Measurements from ENCODE around the gene RNF130.
A peak's percentile ranks its signal among the peaks of the same experiment; 100 is the strongest.
"Not testable (repeated sequence)": the region's sequence is repeated elsewhere in the genome, so short reads cannot be mapped to it uniquely, and the experiment has no call there.

Gene RNF130

DNA sequence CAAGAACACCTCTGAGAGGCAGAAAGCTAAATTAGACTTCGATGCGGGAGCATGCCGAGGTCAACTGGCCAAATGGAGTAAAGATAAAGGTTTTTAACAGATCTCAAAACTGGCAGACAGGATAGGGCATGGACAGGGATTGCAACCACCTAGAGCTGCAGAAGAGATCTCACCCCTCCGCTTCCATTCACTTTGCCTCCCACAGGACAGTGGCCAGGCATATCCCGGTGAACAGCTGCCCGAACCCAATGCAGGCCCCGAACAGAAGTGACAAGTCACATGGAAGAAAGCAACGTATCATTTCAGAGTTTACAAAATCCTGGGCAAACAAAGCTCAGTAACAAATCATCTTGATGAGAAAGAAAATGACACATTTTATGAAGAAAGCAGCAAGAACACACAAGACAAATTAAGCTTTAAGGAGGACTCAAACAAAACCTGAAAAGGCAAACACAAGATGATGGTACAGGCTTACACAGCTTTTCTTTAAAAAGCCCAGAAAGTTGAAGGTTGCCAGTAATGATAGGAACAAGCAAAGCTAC, 18.4 kb downstream of the RNF130 start:
- DNase-seq: no peak

DNA sequence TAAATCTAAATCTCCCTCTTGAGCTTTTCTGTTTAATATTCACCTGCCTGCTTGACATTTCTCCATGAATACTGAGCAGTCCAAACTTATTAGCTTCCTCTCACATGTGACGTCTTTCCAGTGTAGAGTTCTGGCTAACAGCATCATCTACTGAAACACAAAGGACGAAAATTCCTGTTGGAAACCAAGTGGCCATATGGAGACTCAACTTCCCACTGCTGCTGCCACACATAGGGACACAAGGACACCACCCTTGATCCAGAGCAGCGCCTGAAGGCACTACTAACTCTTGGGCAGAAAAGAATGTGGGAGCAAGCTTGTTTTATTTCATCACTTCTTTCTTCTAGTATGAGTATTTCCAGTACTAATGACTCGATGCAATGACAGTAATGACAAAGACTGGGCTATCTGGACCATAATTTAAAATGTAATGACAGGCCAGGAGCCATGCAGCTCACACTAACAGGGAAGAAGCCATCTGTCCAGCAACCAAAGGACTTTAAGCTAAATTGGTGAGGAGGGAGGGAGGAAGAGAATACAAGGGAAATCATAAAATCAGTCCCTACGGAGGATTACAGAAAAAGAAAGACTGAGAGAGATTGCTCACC, 19.2 kb downstream of the RNF130 start:
- no peak for DNase-seq

DNA sequence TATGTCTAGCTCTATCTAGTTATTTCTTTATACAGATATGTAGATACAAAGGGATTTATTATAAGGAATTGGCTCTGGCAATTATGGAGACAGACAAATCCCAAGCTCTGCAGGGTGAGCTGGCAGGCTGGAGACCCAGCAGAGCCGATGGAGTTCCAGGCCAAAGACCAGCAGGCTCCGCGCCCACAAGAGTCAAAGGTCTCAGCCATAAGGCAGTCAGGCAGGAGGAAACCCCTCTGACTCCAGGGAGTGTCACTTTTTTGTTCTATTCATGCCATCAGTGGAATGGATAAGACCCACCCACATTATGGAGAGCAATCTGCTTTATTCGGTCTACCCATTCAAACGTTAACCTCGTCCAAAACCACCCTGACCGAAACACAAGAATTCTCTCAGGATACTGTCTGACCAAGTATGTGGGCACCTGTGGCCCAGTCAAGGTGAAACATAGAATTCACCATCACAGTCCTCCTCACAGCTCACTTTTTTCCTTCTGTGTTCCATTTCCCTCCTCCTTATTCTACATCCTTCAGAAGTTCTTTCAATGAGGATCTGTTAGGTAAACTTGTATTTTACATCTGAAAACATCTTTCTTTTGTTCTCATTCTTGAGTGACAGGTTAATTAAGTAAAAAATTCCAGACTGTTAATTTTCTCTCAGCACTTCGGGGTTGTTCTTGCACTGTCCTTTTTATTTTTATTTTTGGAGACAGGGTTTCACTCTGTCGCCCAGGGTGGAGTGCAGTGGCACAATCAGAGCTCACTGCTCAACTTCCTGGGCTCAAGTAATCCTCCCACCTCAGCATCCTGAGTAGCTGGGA, 21.2 kb downstream of the RNF130 start:
- no peak for DNase-seq

DNA sequence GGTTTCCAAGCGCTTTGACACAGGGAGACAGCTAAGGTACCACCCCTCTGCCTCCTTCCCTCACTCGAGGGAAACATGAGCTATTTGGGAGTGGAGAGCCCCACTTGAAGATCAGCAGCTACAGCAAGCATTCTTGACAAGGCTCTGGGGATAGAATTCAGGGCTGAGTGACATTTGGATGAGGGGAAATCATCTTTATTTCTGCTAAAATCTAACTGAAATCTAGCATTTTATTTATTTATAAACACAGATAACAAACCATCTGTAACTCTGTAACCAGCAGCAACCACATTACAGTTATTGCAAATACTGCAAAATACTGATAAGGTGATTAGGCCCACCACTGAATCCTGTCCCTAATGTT, 22.4 kb downstream of the RNF130 start:
- peak in 2 of 3 experiments; percentile 59 to 85 for DNase-seq

DNA sequence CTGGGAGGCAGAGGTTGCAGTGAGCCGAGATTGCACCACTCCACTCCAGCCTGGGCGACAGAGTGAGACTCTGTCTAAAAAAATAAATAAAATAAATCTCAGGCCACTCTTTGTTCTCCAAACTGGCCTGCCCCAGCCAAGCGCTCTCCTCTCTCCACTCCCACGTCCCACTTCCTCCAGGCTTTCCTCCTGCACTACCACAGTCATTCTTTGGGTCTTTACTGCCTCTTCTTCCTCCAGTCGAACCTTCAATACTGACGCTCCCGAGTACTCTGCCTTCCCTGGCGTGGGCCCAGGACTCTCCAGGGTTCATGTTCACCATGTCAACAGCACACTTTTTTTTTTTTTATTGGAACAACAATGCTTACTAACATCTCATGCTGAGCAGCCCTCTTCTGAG, 23.9 kb downstream of the RNF130 start:
- no peak for DNase-seq

DNA sequence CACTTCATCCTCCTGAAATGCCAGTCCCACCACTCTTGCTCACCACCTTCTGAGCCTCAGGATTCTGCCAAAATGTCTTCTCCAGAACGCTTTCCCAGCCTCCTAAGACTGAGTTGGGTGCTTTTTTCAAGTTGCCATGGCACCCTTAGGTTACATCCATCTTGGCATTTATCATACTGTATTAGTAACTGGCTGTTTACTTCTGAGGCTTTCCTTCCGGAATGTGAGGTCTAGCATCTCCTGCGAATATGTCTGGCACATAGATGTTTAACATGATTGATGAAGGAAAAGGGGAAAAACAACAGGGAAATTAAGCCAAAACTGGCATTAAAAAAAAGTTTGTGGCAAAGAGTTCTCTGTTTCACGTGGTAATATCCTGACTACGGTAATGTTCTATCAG, 24.9 kb downstream of the RNF130 start:
- DNase-seq: no peak

DNA sequence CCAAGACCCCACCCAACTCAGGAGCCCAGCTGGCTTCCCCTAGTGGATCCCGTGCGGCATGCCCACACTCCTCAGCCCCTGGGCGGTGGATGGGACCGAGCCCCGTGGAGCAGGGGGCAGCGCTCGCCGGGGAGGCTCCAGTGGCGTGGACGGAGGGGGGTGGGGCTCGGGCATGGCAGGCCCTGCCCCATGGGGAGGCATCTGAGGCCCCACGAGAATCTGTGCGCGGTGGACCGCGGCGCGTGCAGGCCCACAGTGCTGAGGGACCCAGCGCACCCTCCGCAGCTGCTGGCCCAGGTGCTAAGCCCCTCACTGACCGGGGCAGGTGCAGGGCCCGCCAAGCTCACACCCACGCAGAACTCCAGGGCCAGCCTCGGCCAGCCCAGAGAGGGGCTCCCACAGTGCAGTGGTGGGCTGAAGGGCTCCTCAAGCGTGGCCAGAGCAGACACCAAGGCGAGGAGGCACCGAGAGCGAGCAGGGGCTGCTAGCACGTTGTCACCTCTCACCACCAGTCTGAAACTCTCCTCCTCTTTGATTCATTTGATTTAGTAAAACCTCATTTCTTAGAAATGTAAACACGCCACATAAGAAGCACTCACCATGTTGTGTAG, 25.6 kb downstream of the RNF130 start:
- DNase-seq: no peak

DNA sequence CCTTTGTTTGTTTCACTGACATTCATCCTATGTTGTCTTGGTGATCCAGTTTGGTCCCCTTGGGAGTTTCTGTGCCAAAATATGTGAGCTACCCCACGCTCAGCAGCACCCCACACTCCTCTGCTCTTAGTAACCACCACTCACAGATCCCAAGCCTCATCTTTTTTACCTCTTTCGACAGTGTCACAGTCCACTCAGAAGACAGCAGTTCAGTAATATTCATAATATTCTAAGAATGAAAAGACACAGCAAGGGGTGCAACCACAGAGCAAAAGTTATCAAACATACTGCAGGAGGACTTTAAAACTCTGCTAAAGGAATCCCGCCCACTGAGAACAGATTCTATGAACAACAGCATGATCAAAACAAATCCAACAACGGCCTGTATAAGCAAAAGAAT, 28.2 kb downstream of the RNF130 start:
- DNase-seq: no peak

DNA sequence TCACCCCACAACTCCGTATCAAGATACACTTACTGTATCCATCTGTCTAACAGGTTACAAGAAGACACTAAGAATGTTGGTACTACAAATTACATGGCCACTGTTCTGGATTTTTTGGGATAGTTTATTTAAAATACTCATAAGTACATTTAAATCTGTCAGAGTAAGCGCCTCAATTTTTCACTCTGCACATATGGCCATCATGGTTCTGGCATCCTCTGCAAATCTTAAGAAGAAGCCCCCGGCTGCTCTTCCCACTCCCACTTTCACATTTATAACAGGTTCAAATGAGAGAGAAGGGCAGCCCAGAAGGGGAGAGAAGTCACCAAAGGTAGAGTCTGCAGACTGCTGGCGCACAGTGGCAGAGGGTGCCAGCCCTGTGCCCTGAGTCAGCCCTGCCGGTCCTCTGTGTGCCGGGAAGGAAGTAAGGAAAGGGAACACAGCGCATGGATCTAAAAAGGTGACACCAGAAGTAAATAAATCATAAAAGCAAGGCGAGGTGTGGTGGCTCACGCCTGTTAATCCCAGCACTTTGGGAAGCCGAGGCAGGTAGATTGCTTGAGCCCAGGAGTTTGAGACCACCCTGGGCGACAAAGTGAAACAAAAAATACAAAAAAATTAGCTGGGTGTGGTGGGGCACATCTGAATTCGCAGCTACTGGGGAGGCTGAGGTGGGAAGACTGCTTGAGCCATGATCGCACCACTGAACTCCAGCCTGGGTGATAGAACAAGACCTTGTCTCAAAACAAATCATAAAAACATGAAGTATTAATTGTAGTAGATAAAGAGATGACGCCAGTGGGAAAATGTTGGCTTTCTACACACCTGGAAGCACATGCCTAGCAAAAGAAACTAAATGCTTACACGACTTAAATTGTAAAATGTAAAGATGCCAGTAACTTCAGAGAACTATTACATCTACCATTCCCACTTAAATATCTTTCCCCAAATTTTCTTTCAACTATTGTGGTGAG, 30.0 kb downstream of the RNF130 start:
- DNase-seq: no peak

DNA sequence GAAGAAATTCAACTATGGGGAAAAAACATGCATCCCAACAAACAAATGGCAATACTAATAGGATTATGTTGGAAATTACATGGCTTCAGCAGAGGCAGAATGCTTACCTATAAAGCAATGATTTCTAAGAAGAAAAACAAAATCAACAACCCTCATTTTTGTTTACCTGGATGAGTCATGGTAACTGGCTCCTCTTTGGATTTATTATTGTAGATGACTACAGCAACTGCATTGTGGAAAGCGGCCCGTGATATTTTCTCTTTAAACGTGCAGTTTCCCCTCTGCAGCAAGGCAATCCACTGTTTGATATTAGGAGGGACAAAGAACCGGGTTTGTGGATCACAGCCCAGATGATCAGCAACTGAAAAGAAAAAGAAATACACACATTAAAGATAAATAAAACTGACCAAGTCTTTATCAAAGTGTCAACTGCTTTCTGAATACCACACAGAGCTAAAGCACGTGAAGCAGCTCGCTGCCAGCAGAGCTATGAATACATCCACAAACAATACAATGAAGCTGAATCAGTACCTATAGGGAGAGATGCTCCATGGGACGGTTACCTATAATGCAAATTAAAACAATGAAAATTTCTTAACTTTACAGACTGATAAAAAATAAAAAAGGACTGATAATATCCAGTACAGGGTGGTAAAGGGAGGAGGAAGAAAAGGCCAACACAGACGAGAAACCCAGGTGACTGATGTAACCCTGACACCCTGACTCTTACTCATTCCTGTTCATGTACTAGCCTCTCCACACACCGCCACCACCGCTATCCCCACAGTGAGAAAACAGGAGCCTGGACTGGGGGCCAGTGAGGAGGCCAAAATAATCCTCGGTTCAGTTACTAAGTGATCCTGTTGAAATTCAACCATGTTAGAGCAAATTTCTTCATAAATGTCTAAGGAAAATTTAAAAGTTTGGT, 31.0 kb downstream of the RNF130 start:
- no peak for DNase-seq

DNA sequence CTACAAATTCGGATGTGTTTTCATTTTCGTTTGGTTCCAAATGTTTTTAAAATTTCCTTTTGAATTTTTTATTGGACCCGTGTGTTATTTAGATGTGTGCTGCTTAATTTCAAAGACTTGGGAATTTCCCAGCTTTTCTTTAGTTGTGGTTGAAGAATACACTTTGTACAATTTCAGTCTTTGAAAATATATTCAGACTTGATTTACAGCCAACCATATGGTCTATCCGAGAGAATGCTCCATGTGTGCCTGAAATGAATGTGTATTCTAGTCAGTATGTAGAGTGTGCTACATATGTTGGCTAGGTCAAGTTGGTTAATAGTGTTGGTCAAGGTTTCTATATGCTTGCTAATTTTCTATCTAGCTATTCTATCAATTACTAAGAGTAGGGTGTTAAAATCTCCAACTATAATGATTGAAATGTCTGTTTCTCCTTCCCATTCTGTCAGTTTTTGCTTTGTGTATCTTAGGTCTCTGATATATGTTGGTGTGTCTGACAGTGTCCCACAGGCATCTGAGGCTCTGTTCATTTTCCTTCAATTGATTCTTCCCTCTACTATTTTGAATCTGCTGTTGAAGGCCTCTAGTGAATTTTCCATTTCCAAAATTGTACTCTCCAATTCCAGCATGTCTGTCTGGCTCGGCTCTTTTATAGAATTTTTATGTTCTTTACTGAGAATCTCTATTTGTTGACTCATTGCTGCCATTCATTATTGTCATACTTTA, 36.2 kb downstream of the RNF130 start:
- no peak for DNase-seq

DNA sequence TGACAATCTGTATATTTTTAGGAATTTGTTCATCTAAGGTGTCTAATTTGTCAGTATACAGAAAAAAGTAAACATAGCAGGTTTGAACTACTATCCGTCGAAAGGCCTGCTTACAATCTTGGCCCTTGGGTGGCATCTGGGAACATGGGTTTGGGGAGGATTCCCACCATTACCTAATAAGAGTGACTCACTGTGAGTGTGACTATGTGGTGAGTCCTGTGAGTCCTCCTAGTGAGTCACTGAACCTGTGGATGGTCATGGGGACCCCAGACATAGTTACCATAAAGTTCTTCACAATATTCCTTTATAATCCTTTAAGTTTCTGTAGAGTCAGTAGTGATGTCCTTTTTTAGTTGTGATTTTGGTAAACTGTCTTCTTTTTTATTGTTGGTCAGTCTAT, 37.0 kb downstream of the RNF130 start:
- no peak for DNase-seq

DNA sequence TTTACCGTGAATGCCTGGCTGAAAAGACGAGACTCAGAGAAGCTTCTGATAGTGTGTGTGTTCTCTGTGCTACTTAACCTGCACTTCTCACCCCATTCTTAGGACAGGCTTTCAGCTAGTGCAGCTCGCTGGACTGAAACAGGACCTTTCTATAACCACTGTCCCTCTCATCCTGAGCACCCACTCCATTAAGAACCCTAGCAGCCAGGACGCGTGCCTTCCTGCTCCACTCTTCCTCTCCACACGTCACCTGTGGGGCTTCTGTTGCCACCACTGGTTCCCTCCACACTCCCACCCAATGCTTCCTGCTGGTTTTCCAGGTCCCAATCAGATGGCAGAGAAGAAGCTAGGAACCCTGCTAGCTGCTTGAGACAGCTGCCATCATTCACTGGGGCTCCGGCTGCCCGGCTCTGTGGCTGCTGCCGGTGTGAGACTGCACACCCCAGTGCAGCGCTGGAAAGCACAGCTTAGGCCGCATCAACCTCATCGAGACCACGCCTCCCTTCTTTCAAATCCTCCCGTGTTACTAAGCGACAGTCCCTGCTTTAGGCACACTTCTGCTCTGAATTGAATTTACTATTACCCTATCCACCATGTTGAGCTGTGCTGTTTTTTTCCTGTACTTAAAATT, 44.0 kb downstream of the RNF130 start:
- DNase-seq: no peak

DNA sequence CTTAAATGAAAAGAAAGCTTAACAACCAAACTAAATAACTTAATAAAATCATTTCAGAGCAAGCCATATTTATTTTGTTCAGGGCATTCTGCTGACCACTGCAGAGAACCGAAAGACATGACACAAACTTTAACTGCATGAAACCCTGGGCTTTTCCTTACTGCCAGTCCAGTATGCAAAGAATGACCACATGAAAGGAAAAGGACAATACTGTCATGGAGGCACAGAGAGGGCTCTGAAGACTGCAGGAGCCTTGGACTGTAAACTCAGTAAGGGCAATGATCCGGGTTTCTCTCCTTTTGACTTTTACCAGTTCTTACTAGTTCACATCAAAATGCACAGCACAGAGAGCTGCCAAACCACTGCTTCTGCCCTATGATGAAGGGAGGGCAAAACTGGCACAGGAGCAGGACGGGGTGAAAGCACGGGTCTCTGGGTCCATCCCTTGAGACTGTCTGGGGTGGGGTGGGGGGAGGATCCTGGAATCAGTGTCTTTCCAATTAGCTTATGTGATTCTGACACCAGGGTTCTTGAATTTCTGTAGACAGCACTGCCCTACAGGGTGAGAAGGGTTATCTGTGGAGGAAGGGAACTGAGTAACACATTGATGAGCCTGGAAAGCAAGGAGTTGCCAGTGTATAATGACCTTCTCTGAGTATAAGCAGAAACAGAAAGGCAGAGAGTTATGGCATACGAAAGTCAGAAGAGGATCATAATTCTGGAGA, 44.7 kb downstream of the RNF130 start:
- no peak for DNase-seq

DNA sequence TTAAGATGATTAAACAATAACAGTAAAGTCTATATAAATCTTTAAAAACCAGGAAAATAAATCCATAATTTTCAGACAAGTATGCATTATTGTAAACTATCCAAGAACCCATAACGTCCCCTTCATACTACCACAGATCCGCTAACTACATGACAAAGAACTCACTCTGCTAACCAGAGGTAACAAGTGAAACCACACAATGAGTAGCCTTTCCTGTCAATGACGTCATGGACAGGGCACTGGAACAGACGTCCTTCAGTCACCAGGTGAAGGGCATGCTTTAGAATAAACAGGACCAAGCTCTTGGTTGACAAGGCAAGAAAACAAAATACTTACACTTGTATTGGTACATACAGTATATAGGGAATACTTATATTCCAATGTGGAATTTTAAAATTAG, 45.2 kb downstream of the RNF130 start:
- peak in 1 of 3 experiments; percentile 10 for DNase-seq

DNA sequence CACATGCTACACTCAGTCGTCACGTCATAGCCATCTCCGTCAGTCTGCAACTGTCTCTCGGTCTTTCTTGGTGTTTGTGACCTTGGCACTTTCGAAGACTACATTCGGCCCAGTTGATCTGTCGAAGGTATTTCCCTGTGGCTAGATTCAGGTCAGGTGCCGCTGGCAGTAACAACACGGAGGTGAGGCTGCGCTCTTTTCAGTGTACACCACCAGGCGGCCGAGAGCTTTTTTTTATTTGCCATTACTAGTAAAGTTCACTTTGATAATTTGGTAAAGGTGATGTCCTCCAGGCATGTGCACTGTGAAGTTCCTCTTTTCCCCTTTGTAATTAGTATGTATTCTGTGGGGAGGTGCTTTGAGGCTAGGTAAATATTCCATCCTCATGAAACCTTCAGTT, 49.7 kb downstream of the RNF130 start:
- DNase-seq: no peak

DNA sequence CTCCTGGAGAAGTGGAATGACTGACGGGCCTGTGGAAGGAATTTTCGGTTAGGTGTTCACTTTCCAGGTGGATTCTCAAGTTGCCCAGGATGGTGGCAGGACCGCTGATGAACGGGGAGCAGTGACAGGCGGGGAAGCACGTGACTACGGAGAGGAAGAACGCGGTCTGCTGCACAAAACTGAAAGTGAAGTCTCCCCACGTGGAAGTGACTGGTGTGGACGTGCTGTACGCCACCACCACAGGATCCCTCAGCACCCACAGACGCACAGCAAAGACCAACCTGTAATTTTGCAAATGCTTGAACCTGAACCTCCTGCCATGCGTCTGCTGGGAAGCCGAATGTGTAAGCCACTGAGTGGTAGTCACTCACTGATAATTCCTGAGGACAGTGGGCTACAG, 51.4 kb downstream of the RNF130 start:
- no peak for DNase-seq

DNA sequence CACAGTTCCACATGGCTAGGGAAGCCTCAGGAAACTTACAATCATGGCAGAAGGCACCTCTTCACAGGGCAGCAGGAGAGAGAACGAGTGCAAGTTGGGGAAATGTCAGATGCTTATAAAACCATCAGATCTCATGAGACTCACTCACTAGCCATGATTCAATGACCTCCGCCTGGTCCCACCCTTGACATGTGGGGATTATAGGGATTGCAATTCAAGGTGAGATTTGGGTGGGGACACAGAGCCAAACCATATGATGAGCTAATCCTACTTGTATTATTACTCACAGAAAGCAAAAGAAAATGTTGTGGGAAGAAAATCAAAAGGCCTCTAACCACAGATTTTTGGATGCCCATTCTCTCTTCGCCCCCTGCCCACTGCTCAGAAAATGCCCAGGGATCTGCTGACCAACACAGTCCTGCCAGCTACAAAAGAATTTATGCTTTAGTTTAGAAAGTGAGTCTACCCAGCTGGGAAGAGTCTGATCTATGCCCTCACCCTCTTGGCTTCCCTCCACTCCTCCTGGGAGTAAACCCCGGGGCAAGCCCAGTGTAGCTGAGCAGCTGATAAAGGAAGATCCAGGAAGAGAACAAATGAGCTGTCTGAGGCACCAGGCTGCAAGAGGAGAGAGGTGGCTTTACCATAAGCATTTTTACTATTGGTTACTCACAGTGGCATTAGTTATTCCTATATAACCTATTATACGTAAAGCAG, 53.1 kb downstream of the RNF130 start:
- no peak for DNase-seq

DNA sequence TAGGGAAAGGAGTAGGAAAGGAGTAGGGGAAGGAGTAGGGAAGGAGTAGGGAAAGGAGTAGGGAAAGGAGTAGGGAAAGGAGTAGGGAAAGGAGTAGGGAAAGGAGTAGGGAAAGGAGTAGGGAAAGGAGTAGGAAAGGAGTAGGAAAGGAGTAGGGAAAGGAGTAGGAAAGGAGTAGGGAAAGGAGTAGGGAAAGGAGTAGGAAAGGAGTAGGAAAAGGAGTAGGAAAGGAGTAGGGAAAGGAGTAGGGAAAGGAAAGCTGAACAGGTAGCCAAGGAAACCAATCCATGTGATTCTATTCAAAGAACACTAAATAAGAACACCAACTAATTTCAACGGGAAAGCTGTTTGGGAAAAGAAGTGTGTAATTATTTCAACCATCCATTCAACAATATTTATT, 56.0 kb downstream of the RNF130 start:
- DNase-seq: not testable (repeated sequence)

Data from NCI-H1417 (cell line).